Fibroblast of pulmonary artery (primary cell): ENCODE results near the gene SEC22A.

Experiments
- DNase-seq: peaks from one replicate; pipeline ENCODE4 v3.0.0-alpha.2; 2010; ENCODE audit warnings: low read depth
- H3K4me3 ChIP-seq: replicated peaks from 2 replicates; pipeline ENCODE4 v1.5.1; 2011; ENCODE audit warnings: low read depth, mild to moderate bottlenecking, control low read depth, low read length, moderate library complexity
- TF ChIP-seq, protein P1 (sequence below): IDR thresholded peaks from 2 replicates; pipeline ENCODE4 v1.5.1; 2011; ENCODE audit warnings: mild to moderate bottlenecking, control low read depth, low read length, inconsistent platforms; ENCODE audit errors: missing control alignments

Gene SEC22A

DNA sequence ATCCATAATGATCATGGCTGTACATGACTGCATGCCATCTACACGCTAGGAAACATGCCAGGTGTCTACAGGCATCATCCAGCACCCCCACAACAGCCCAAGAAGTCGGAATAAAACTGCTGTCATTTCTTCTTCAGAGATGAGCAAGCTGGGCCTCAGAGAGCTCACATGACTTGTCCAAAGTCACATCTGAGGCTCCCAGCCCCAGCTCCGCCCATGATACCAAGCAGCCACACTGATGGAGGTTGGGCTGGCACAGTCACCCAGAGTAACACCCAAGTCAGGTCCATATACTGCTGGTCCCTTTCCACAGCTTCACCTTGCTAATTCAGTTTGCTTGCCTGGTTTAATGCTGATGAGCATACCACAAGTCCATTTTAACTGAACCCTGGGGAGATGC, 116.6 kb downstream of the SEC22A start:
- no peak for DNase-seq
- H3K4me3 ChIP-seq, result no peak overlapping the region
- TF ChIP-seq, protein P1, sequence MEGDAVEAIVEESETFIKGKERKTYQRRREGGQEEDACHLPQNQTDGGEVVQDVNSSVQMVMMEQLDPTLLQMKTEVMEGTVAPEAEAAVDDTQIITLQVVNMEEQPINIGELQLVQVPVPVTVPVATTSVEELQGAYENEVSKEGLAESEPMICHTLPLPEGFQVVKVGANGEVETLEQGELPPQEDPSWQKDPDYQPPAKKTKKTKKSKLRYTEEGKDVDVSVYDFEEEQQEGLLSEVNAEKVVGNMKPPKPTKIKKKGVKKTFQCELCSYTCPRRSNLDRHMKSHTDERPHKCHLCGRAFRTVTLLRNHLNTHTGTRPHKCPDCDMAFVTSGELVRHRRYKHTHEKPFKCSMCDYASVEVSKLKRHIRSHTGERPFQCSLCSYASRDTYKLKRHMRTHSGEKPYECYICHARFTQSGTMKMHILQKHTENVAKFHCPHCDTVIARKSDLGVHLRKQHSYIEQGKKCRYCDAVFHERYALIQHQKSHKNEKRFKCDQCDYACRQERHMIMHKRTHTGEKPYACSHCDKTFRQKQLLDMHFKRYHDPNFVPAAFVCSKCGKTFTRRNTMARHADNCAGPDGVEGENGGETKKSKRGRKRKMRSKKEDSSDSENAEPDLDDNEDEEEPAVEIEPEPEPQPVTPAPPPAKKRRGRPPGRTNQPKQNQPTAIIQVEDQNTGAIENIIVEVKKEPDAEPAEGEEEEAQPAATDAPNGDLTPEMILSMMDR, result no peak

DNA sequence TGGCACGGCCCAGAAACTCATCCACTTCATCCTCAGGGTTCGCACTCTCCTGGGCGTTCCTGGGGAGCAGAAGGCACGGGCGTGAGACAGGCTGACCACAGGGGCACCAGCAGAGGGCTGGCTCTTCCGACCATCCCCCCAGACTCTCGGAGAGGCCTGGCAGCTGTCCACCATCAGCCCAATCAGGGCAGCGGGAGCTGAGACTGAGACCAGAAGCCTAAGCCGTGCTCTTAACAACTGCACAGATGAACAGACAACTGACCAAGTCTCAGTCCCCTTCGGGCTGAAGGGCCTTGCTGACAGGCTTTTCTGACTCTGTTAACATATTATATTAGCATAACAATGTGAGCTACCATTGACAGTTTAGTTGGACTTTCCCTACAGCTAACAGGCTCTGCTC, 118.0 kb downstream of the SEC22A start:
- DNase-seq, result no peak
- H3K4me3 ChIP-seq, result no peak overlapping the region
- TF ChIP-seq, protein P1, result no peak

DNA sequence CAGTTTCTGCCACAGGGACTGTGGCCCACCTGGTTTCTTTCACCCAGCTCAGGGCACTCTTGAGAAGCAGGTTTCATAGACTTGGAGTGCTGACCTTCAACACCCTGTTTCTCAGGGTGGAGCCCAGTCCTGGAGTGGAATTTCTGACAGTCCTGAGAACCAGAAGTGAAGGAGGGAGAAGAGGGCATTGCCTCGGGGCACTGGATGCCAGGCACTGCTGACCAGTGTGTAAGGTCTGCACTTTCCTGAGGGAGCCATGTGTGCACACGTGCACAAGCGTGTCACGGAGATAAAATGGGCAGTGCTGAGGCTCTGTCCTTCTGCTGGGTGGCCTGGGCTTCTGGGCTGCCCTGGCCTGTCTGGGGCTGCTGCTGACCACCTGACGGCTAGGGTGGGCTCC, 118.5 kb downstream of the SEC22A start:
- DNase-seq, result no peak
- no peak overlapping the region for H3K4me3 ChIP-seq
- TF ChIP-seq, protein P1, result no peak

DNA sequence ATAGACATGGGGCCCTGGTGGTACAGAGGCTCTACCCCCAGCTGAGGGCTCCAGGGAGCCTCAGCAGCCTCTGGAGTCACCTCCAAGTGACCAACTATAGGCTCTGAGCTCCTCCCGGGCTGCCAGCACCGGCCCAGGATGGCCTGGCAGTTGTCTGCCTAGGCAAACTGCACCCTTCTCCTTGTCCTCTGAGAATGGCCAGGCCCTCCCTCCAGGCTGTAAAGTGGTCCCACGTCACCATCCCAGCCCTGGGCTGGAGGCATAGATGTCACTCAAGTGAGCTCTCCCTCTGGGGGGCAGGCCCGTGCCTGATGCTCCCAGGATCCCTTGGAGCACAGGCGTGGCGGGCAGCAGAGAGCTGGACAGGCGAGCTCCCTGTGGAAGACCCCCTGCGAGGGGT, 120.1 kb downstream of the SEC22A start:
- TF ChIP-seq, protein P1, result no peak
- H3K4me3 ChIP-seq, result no peak overlapping the region
- no peak for DNase-seq

DNA sequence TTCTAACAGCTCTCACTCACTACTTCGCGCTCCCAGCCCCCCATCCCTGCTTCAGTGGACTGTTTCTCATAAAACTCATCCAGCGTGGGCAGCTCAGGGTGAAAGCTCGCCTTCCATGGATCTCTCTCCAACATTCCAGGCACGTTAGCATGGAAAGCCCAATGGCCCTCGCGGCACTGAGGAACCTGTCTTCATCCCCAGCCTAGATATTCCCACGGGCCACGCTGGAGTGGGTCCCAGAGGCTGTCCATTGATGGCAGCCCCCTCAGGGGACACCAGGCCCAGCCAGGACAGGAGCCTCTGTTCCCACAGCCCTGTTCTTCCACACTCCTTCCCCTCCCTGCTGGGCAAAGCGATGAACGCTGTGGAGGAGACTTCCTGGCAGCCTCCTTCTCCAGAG, 121.1 kb downstream of the SEC22A start:
- no peak overlapping the region for H3K4me3 ChIP-seq
- TF ChIP-seq, protein P1, result no peak
- DNase-seq, result no peak
